CD14-positive monocyte (primary cell): ENCODE data around the gene KLF13. TPM values are rescaled to one million over a fixed set of nuclear protein-coding genes. Genes with fewer than 3 reads are reported as not detected.
A peak's percentile ranks its signal among the peaks of the same experiment; 100 is the strongest.

Experiments used
- DNase-seq, 3 donors: peaks; one replicate each; pipeline ENCODE4 v3.0.0-alpha.2; 2011 to 2022
- H2AFZ ChIP-seq: 2 replicates; pipeline ENCODE4 v1.6.0; 2012; ENCODE audit warnings: mild to moderate bottlenecking, low read depth, low read length, inconsistent platforms; ENCODE audit not compliant: insufficient read depth, poor library complexity, severe bottlenecking
- H3K27ac ChIP-seq, 2 donors: 1 replicate in 1 of 2; 2 replicates in 1 of 2; pipeline ENCODE4 v1.5.1; 2012 to 2013; ENCODE audit warnings: low read length in 2 of 2, control low read depth in 1 of 2, inconsistent platforms in 1 of 2, low read depth in 1 of 2, mild to moderate bottlenecking in 1 of 2
- H3K27me3 ChIP-seq, 2 donors: one replicate each; pipeline versions ENCODE4 v1.6.0 to v1.6.1; 2011 to 2013; ENCODE audit warnings: low read length in 2 of 2; ENCODE audit not compliant: control insufficient read depth in 2 of 2, insufficient read depth in 2 of 2
- H3K36me3 ChIP-seq, 2 donors: replicated peaks in 1 of 2; 1 replicate in 1 of 2; 2 replicates in 1 of 2; pipeline versions ENCODE4 v1.5.1 to v1.6.1; 2012 to 2013; ENCODE audit warnings: low read length in 2 of 2, control low read depth in 1 of 2, inconsistent platforms in 1 of 2, mild to moderate bottlenecking in 1 of 2; ENCODE audit not compliant: insufficient read depth in 2 of 2, control insufficient read depth in 1 of 2
- H3K4me1 ChIP-seq, 2 donors: 1 replicate in 1 of 2; 2 replicates in 1 of 2; pipeline versions ENCODE4 v1.5.1 to v1.6.1; 2012 to 2013; ENCODE audit warnings: low read length in 2 of 2, control low read depth in 1 of 2, inconsistent platforms in 1 of 2, mild to moderate bottlenecking in 1 of 2, moderate library complexity in 1 of 2; ENCODE audit not compliant: insufficient read depth in 2 of 2, control insufficient read depth in 1 of 2
- H3K4me2 ChIP-seq: replicated peaks from 2 replicates; pipeline ENCODE3; 2012; ENCODE audit warnings: low read length, moderate library complexity, mild to moderate bottlenecking; ENCODE audit not compliant: poor library complexity, severe bottlenecking; ENCODE audit errors: extremely low read depth
- H3K4me3 ChIP-seq, 3 experiments: fragments of 200-600 bp in 1 of 3; sonication (generic) in 1 of 3; replicated peaks in 1 of 3; 1 replicate in 2 of 3; 2 replicates in 1 of 3; pipeline ENCODE4 v1.5.1; 2011 to 2013; ENCODE audit warnings: low read length in 3 of 3, mild to moderate bottlenecking in 3 of 3, control low read depth in 2 of 3, low read depth in 2 of 3, inconsistent platforms in 1 of 3, moderate library complexity in 1 of 3
- H3K79me2 ChIP-seq: 2 replicates; pipeline ENCODE4 v1.6.0; 2012; ENCODE audit warnings: mild to moderate bottlenecking, control low read depth, inconsistent platforms, low read length, moderate library complexity; ENCODE audit not compliant: insufficient read depth
- H3K9ac ChIP-seq: 2 replicates; pipeline ENCODE4 v1.6.0; 2017; ENCODE audit warnings: low read length, mild to moderate bottlenecking; ENCODE audit not compliant: insufficient read depth, poor library complexity, severe bottlenecking
- H3K9me3 ChIP-seq, 2 donors: replicated peaks in 1 of 2; 1 replicate in 1 of 2; 2 replicates in 1 of 2; pipeline versions ENCODE4 v1.5.1 to v1.6.1; 2012 to 2013; ENCODE audit warnings: low read length in 2 of 2, control low read depth in 1 of 2; ENCODE audit not compliant: control insufficient read depth in 1 of 2, insufficient read depth in 1 of 2
- H4K20me1 ChIP-seq: 2 replicates; pipeline ENCODE4 v1.6.0; 2012; ENCODE audit warnings: mild to moderate bottlenecking, low read length, control low read depth, moderate library complexity; ENCODE audit not compliant: insufficient read depth
- H3K27ac Mint-ChIP-seq, 7 donors: one replicate each; pipeline ENCODE4 v1.8.0; 2020; ENCODE audit warnings: mild to moderate bottlenecking in 7 of 7, mixed read lengths in 7 of 7, moderate library complexity in 6 of 7, inconsistent platforms in 2 of 7
- H3K27me3 Mint-ChIP-seq, 3 donors: one replicate each; pipeline ENCODE4 v1.8.0; 2021 to 2022; ENCODE audit warnings: low read depth in 3 of 3, mild to moderate bottlenecking in 3 of 3, mixed read lengths in 3 of 3, moderate library complexity in 3 of 3, inconsistent platforms in 1 of 3
- H3K36me3 Mint-ChIP-seq, 2 donors: one replicate each; pipeline ENCODE4 v1.8.0; 2020; ENCODE audit warnings: mixed read lengths in 2 of 2, inconsistent platforms in 1 of 2, mild to moderate bottlenecking in 1 of 2
- H3K4me1 Mint-ChIP-seq: one replicate; pipeline ENCODE4 v1.8.0; 2020; ENCODE audit warnings: mild to moderate bottlenecking, mixed read lengths
- H3K4me3 Mint-ChIP-seq, 2 donors: one replicate each; pipeline ENCODE4 v1.8.0; 2020; ENCODE audit warnings: mild to moderate bottlenecking in 2 of 2, mixed read lengths in 2 of 2, moderate library complexity in 1 of 2
- H3K9me3 Mint-ChIP-seq, 7 donors: one replicate each; pipeline ENCODE4 v1.8.0; 2020 to 2022; ENCODE audit warnings: mixed read lengths in 7 of 7, mild to moderate bottlenecking in 6 of 7, moderate library complexity in 6 of 7, inconsistent platforms in 2 of 7
- WGBS: methylation state at CpG from one replicate; pipeline ENCODE4 v1.1.5; 2013; ENCODE audit warnings: missing lambda C conversion rate; ENCODE audit not compliant: insufficient coverage; 5-methylcytosine and 5-hydroxymethylcytosine counted together
- intact Hi-C, 2 donors: fragments of 100-400 bp; cut with micrococcal nuclease; formaldehyde crosslinking; loops; one replicate each; pipeline versions ENCODE4 v1.15.0 to v1.15.1; 2023
- polyA plus RNA-seq, 3 donors: library from polyadenylated mRNA; depleted of rRNA in 1 of 3; unstranded in 2 of 3; stranded (reverse) in 1 of 3; fragments of 300-500 nt in 2 of 3; fragments of >200 nt in 1 of 3; fragmentation: Illumina TruSeq in 2 of 3; gene quantifications; 1 replicate in 2 of 3; 2 replicates in 1 of 3; pipeline ENCODE4 v1.2.3, GENCODE V29; 2012 to 2021
- TF ChIP-seq, protein P1 (sequence below): fragments of 200-600 bp; IDR thresholded peaks from one replicate; pipeline ENCODE4 v1.8.0; 2022; ENCODE audit warnings: antibody characterized with exemption, mild to moderate bottlenecking

KLF13 gene
- polyA plus RNA-seq, 3 donors: 22.5 to 121 (median 28.0) TPM

DNA sequence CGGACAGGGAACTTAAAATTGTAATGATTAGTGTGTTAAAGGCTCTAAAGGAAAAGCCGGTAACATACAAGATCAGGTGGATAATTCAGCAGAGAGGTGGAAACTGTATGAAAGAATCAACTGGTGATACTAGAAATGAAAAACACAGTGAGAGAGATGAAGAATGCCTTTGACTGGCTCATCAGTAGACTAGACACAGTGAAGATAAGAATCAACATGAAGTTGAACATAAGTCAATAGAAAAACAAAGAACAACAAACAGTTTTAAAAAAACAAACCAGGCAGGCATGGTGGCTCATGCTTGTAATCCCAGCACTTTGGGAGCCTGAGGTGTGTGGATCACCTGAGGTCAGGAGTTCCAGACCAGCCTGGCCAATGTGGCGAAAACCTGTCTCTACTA lies 82.1 kb downstream of the KLF13 start:
- H4K20me1 ChIP-seq: no peaks in the 10 kb centered on the region
- Mint-ChIP-seq H3K9me3 (peaks cover 8 to 24% (median 15%) of the 10 kb centered on the region in 7 donors), H3K27me3 (peaks cover 0 to 4% (median 2%) of the 10 kb centered on the region in 3 donors), H3K27ac (peak overlapping the region in 1 of 7 donors; percentile 18), H3K4me3 (no peak overlapping the region), H3K4me1 (peaks cover 38% of the 10 kb centered on the region), H3K36me3 (peaks cover 0 to 2% of the 10 kb centered on the region in 2 donors)
- peaks cover 9 to 12% of the 10 kb centered on the region in 2 donors for H3K9me3 ChIP-seq
- no peak overlapping the region for H3K9ac ChIP-seq
- TF ChIP-seq, protein P1, sequence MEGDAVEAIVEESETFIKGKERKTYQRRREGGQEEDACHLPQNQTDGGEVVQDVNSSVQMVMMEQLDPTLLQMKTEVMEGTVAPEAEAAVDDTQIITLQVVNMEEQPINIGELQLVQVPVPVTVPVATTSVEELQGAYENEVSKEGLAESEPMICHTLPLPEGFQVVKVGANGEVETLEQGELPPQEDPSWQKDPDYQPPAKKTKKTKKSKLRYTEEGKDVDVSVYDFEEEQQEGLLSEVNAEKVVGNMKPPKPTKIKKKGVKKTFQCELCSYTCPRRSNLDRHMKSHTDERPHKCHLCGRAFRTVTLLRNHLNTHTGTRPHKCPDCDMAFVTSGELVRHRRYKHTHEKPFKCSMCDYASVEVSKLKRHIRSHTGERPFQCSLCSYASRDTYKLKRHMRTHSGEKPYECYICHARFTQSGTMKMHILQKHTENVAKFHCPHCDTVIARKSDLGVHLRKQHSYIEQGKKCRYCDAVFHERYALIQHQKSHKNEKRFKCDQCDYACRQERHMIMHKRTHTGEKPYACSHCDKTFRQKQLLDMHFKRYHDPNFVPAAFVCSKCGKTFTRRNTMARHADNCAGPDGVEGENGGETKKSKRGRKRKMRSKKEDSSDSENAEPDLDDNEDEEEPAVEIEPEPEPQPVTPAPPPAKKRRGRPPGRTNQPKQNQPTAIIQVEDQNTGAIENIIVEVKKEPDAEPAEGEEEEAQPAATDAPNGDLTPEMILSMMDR: no peak
- 100% methylated on average over 1 of the region's 3 CpGs for WGBS
- H3K4me1 ChIP-seq: peaks cover 15 to 29% of the 10 kb centered on the region in 2 donors
- intact Hi-C loops: no loop called here
- H2AFZ ChIP-seq: no peak overlapping the region
- no peak for DNase-seq
- no peaks in the 10 kb centered on the region for H3K79me2 ChIP-seq
- no peaks in the 10 kb centered on the region for H3K36me3 ChIP-seq
- no peak overlapping the region for H3K27ac ChIP-seq
- no peaks in the 10 kb centered on the region for H3K27me3 ChIP-seq
- no peak overlapping the region for H3K4me2 ChIP-seq
- H3K4me3 ChIP-seq: no peak overlapping the region

DNA sequence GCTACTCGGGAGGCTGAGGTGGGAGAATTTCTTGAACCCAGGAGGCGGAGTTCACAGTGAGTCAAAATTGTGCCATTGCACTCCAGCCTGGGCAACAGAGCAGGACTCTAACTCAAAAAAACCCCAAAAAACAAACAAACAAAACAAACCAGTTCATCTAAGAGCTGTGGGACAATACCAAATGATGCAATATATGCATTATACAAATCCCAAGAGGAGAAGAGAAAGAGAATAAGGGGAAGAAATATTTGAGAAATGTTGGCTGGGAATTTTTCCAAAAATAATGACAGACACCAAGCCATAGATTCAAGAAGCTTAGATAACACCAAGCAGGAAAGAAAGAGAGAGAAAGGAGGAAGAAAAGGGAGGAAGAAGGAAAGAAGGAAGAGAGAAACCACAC lies 82.5 kb downstream of the KLF13 start:
- Histone ChIP-seq H3K4me1 (peaks cover 15 to 29% of the 10 kb centered on the region in 2 donors), H3K9ac (no peak overlapping the region), H3K27me3 (no peaks in the 10 kb centered on the region), H2AFZ (no peak overlapping the region), H4K20me1 (no peaks in the 10 kb centered on the region), H3K4me3 (no peak overlapping the region), H3K79me2 (no peaks in the 10 kb centered on the region), H3K27ac (no peak overlapping the region), H3K4me2 (no peak overlapping the region), H3K9me3 (peaks cover 8 to 9% of the 10 kb centered on the region in 2 donors), H3K36me3 (no peaks in the 10 kb centered on the region)
- peaks cover 0 to 2% (median 2%) of the 10 kb centered on the region in 3 donors for H3K27me3 Mint-ChIP-seq
- WGBS: no CpG with 5 or more reads among the region's 2 CpGs
- intact Hi-C loops: no loop called here
- peaks cover 38% of the 10 kb centered on the region for H3K4me1 Mint-ChIP-seq
- peaks cover 0 to 2% of the 10 kb centered on the region in 2 donors for H3K36me3 Mint-ChIP-seq
- peak overlapping the region in 1 of 7 donors; percentile 18 for H3K27ac Mint-ChIP-seq
- peaks cover 8 to 20% (median 12%) of the 10 kb centered on the region in 7 donors for H3K9me3 Mint-ChIP-seq
- no peak overlapping the region for H3K4me3 Mint-ChIP-seq
- TF ChIP-seq, protein P1: no peak
- peak in 1 of 3 donors; percentile 57 for DNase-seq
